HEK293 (cell line): ENCODE data around the gene TCOF1.

Experiments used
- CTCF ChIA-PET: fragments of 350-600 bp; formaldehyde crosslinking; extraction: SDS; loops from one replicate; lab custom pipeline; 2021; ENCODE audit warnings: antibody characterized with exemption; lab: Yijun Ruan, JAX
- POLR2A ChIA-PET: fragments of 300-600 bp; formaldehyde crosslinking; extraction: SDS; loops from one replicate; lab custom pipeline; 2020; ENCODE audit warnings: antibody characterized with exemption, inconsistent platforms; lab: Yijun Ruan, JAX
- H3K27ac ChIP-seq: fragments of 200-500 bp; sonication (Bioruptor generic); 2 replicates; pipeline ENCODE4 v1.5.1; 2014; ENCODE audit warnings: low read depth, low read length, control low read depth, inconsistent platforms; ENCODE audit errors: extremely low read depth
- H3K36me3 ChIP-seq, 2 experiments: fragments of 200-500 bp in 1 of 2; sonication (Bioruptor generic) in 1 of 2; 1 replicate in 1 of 2; 2 replicates in 1 of 2; pipeline ENCODE4 v1.5.1; 2014 to 2017; ENCODE audit warnings: inconsistent platforms in 2 of 2, low read length in 2 of 2; ENCODE audit not compliant: control insufficient read depth in 2 of 2, insufficient read depth in 1 of 2
- H3K4me1 ChIP-seq: fragments of 200-500 bp; sonication (Bioruptor generic); 2 replicates; pipeline ENCODE4 v1.5.1; 2014; ENCODE audit warnings: mild to moderate bottlenecking, low read length, inconsistent platforms; ENCODE audit not compliant: control insufficient read depth, insufficient read depth
- H3K4me3 ChIP-seq: 2 replicates; pipeline ENCODE4 v1.5.1; 2011; ENCODE audit warnings: low read depth, mild to moderate bottlenecking, control low read depth, low read length, moderate library complexity
- H3K9me3 ChIP-seq: fragments of 200-500 bp; sonication (Bioruptor generic); 2 replicates; pipeline ENCODE4 v1.5.1; 2014; ENCODE audit warnings: low read depth, low read length, inconsistent platforms; ENCODE audit not compliant: control insufficient read depth, insufficient read depth
- GLIS1 ChIP-seq: fragments of 450-650 bp; formaldehyde crosslinking; IDR thresholded peaks from 2 replicates; pipeline ENCODE4 v1.5.1; 2016; ENCODE audit warnings: missing biosample characterization, missing genetic modification characterization
- MZF1 ChIP-seq: fragments of 450-650 bp; formaldehyde crosslinking; IDR thresholded peaks from 2 replicates; pipeline ENCODE4 v1.5.1; 2017; ENCODE audit warnings: missing biosample characterization, missing genetic modification characterization, borderline replicate concordance
- ZBTB17 ChIP-seq: fragments of 450-650 bp; formaldehyde crosslinking; IDR thresholded peaks from 2 replicates; pipeline ENCODE4 v1.5.1; 2016; ENCODE audit warnings: missing biosample characterization, missing genetic modification characterization
- ZBTB21 ChIP-seq: fragments of 450-650 bp; formaldehyde crosslinking; IDR thresholded peaks from 2 replicates; pipeline ENCODE4 v1.5.1; 2017; ENCODE audit warnings: missing biosample characterization, missing genetic modification characterization
- ZBTB48 ChIP-seq: fragments of 450-650 bp; formaldehyde crosslinking; IDR thresholded peaks from 2 replicates; pipeline ENCODE4 v1.5.1; 2016; ENCODE audit warnings: missing biosample characterization, missing genetic modification characterization
- ZBTB8A ChIP-seq: fragments of 450-650 bp; formaldehyde crosslinking; IDR thresholded peaks from 2 replicates; pipeline ENCODE4 v1.5.1; 2016; ENCODE audit warnings: missing biosample characterization, missing genetic modification characterization
- ZFHX2 ChIP-seq: fragments of 450-650 bp; formaldehyde crosslinking; conservative IDR thresholded peaks from 2 replicates; pipeline ENCODE4 v1.5.1; 2016; ENCODE audit warnings: missing biosample characterization, missing genetic modification characterization
- ZNF16 ChIP-seq: fragments of 450-650 bp; formaldehyde crosslinking; IDR thresholded peaks from 2 replicates; pipeline ENCODE4 v1.5.1; 2016; ENCODE audit warnings: low read depth, missing biosample characterization, missing genetic modification characterization
- ZNF248 ChIP-seq: fragments of 450-650 bp; formaldehyde crosslinking; IDR thresholded peaks from 2 replicates; pipeline ENCODE4 v1.5.1; 2017; ENCODE audit warnings: missing biosample characterization, missing genetic modification characterization
- ZNF366 ChIP-seq: fragments of 450-650 bp; formaldehyde crosslinking; conservative IDR thresholded peaks from 2 replicates; pipeline ENCODE4 v1.5.1; 2016; ENCODE audit warnings: missing biosample characterization, missing genetic modification characterization
- ZNF391 ChIP-seq: fragments of 450-650 bp; formaldehyde crosslinking; IDR thresholded peaks from 2 replicates; pipeline ENCODE4 v1.5.1; 2016; ENCODE audit warnings: low read depth, missing biosample characterization, missing genetic modification characterization, borderline replicate concordance
- ZNF404 ChIP-seq: fragments of 450-650 bp; formaldehyde crosslinking; IDR thresholded peaks from 2 replicates; pipeline ENCODE4 v1.5.1; 2017; ENCODE audit warnings: missing biosample characterization, missing genetic modification characterization
- ZNF433 ChIP-seq: fragments of 450-650 bp; formaldehyde crosslinking; IDR thresholded peaks from 2 replicates; pipeline ENCODE4 v1.5.1; 2016; ENCODE audit warnings: missing biosample characterization, missing genetic modification characterization, low read depth
- ZNF48 ChIP-seq: fragments of 450-650 bp; formaldehyde crosslinking; IDR thresholded peaks from 2 replicates; pipeline ENCODE4 v1.5.1; 2016; ENCODE audit warnings: missing biosample characterization, missing genetic modification characterization
- ZNF514 ChIP-seq: fragments of 450-650 bp; formaldehyde crosslinking; IDR thresholded peaks from 2 replicates; pipeline ENCODE4 v1.5.1; 2016; ENCODE audit warnings: missing biosample characterization, missing genetic modification characterization
- ZNF548 ChIP-seq: fragments of 450-650 bp; formaldehyde crosslinking; IDR thresholded peaks from 2 replicates; pipeline ENCODE4 v1.5.1; 2016; ENCODE audit warnings: missing biosample characterization, missing genetic modification characterization
- ZNF664 ChIP-seq: fragments of 450-650 bp; formaldehyde crosslinking; IDR thresholded peaks from 2 replicates; pipeline ENCODE4 v1.5.1; 2016; ENCODE audit warnings: missing biosample characterization, missing genetic modification characterization
- ZNF830 ChIP-seq: fragments of 450-650 bp; IDR thresholded peaks from 2 replicates; pipeline ENCODE4 v1.5.0; 2018; ENCODE audit warnings: missing biosample characterization, missing genetic modification characterization, low read depth, mild to moderate bottlenecking, moderate library complexity
- ZSCAN23 ChIP-seq: fragments of 450-650 bp; formaldehyde crosslinking; IDR thresholded peaks from 2 replicates; pipeline ENCODE4 v1.5.1; 2016; ENCODE audit warnings: missing biosample characterization, missing genetic modification characterization
- TF ChIP-seq, protein P1 (sequence below): fragments of 450-650 bp; formaldehyde crosslinking; IDR thresholded peaks from 2 replicates; pipeline ENCODE4 v1.5.1; 2016; ENCODE audit warnings: missing biosample characterization, missing genetic modification characterization, low read depth
- TF ChIP-seq, protein P2 (sequence below): fragments of 450-650 bp; formaldehyde crosslinking; conservative IDR thresholded peaks from 2 replicates; pipeline ENCODE4 v1.5.1; 2016; ENCODE audit warnings: low read depth, missing biosample characterization, missing genetic modification characterization
- TF ChIP-seq, protein P3 (sequence below): fragments of 450-650 bp; IDR thresholded peaks from 2 replicates; pipeline ENCODE4 v1.5.1; 2018; ENCODE audit warnings: missing biosample characterization, missing genetic modification characterization
- TF ChIP-seq, protein P4 (sequence below): fragments of 450-650 bp; formaldehyde crosslinking; IDR thresholded peaks from 2 replicates; pipeline ENCODE4 v1.5.1; 2016; ENCODE audit warnings: missing biosample characterization, missing genetic modification characterization
- TF ChIP-seq, protein P5 (sequence below): fragments of 450-650 bp; formaldehyde crosslinking; IDR thresholded peaks from 2 replicates; pipeline ENCODE4 v1.5.1; 2017; ENCODE audit warnings: missing biosample characterization, missing genetic modification characterization

TCOF1 gene

DNA sequence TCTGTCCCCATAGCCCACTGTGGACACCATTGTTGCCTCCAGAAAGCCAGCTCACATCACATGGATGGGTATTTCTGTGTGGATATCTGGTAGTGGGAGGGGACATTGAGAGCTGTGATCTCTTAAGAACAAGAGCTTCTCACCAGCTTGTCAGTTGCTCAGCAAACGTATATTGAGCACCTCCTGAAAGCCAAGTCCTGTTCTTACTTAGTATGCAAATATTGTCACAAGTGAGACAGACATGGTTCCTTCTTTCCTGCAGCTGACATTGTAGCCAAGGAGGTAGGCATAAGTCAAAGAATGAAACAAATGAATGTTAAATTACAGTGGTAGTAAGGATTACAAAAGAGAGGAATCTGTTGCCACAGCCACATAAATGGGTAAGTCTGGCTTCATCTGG, 3.8 kb downstream of the TCOF1 start:
- Histone ChIP-seq H3K36me3 (peaks cover 45 to 77% of the 10 kb centered on the region in 2 experiments), H3K4me1 (peaks cover 7% of the 10 kb centered on the region), H3K4me3 (no peak overlapping the region), H3K9me3 (no peaks in the 10 kb centered on the region), H3K27ac (no peak overlapping the region)
- ChIA-PET POLR2A (no interaction called here), CTCF (interaction anchor here (0.6 to 1.0 kb wide), 3 partner anchors 10 to 230 kb away, joined by 3 to 5 read pairs (median 4); no protein-coding TSS in a partner anchor)
- TF ChIP-seq, protein P1, sequence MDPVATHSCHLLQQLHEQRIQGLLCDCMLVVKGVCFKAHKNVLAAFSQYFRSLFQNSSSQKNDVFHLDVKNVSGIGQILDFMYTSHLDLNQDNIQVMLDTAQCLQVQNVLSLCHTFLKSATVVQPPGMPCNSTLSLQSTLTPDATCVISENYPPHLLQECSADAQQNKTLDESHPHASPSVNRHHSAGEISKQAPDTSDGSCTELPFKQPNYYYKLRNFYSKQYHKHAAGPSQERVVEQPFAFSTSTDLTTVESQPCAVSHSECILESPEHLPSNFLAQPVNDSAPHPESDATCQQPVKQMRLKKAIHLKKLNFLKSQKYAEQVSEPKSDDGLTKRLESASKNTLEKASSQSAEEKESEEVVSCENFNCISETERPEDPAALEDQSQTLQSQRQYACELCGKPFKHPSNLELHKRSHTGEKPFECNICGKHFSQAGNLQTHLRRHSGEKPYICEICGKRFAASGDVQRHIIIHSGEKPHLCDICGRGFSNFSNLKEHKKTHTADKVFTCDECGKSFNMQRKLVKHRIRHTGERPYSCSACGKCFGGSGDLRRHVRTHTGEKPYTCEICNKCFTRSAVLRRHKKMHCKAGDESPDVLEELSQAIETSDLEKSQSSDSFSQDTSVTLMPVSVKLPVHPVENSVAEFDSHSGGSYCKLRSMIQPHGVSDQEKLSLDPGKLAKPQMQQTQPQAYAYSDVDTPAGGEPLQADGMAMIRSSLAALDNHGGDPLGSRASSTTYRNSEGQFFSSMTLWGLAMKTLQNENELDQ (tag by site-specific recombination) = no peak
- TF ChIP-seq ZNF830 = no peak
- TF ChIP-seq ZNF391 (tag by site-specific recombination) = no peak
- no peak for TF ChIP-seq ZNF404
- TF ChIP-seq ZNF16 = no peak
- no peak for TF ChIP-seq ZNF48 (tag by site-specific recombination)
- TF ChIP-seq ZSCAN23 (tag by site-specific recombination) = no peak
- no peak for TF ChIP-seq ZNF664 (tag by site-specific recombination)
- no peak for TF ChIP-seq GLIS1 (tag by site-specific recombination)
- TF ChIP-seq ZNF366 (tag by site-specific recombination) = no peak
- no peak for TF ChIP-seq ZNF548
- TF ChIP-seq ZFHX2 (tag by site-specific recombination) = no peak
- TF ChIP-seq ZBTB48 (tag by site-specific recombination) = no peak
- no peak for TF ChIP-seq ZNF248 (tag by site-specific recombination)
- TF ChIP-seq, protein P2, sequence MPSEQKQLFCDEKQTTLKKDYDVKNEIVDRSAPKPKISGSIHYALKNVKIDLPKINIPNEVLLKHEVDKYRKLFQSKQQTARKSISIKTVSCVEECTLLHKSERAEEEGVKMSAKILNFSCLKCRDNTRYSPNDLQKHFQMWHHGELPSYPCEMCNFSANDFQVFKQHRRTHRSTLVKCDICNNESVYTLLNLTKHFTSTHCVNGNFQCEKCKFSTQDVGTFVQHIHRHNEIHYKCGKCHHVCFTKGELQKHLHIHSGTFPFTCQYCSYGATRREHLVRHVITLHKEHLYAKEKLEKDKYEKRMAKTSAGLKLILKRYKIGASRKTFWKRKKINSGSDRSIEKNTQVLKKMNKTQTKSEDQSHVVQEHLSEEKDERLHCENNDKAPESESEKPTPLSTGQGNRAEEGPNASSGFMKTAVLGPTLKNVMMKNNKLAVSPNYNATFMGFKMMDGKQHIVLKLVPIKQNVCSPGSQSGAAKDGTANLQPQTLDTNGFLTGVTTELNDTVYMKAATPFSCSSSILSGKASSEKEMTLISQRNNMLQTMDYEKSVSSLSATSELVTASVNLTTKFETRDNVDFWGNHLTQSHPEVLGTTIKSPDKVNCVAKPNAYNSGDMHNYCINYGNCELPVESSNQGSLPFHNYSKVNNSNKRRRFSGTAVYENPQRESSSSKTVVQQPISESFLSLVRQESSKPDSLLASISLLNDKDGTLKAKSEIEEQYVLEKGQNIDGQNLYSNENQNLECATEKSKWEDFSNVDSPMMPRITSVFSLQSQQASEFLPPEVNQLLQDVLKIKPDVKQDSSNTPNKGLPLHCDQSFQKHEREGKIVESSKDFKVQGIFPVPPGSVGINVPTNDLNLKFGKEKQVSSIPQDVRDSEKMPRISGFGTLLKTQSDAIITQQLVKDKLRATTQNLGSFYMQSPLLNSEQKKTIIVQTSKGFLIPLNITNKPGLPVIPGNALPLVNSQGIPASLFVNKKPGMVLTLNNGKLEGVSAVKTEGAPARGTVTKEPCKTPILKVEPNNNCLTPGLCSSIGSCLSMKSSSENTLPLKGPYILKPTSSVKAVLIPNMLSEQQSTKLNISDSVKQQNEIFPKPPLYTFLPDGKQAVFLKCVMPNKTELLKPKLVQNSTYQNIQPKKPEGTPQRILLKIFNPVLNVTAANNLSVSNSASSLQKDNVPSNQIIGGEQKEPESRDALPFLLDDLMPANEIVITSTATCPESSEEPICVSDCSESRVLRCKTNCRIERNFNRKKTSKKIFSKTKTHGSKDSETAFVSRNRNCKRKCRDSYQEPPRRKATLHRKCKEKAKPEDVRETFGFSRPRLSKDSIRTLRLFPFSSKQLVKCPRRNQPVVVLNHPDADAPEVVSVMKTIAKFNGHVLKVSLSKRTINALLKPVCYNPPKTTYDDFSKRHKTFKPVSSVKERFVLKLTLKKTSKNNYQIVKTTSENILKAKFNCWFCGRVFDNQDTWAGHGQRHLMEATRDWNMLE (tag by site-specific recombination) = no peak

DNA sequence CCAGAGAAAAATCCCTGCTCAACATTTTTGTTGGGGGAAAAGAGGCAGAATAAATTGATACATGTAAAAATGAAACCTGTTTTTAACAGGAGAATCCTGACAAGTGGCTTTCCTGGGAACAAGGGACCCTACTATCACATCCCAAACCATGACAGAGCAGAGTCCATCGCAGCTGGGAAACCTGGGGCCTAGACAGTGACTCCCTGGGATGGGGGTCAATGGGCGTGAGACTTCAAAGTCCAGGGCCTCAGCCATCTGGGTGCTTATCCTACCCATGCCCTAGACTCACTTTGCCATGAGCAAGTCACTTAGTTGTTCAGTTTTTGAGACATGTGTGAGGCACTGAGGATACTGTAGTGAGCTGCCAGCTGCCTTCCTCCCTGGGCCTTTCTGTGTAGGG, 5.7 kb downstream of the TCOF1 start:
- no peaks in the 10 kb centered on the region for H3K9me3 ChIP-seq
- peaks cover 56 to 90% of the 10 kb centered on the region in 2 experiments for H3K36me3 ChIP-seq
- H3K4me1 ChIP-seq = peaks cover 4% of the 10 kb centered on the region; the same call in 1 of the 2 replicates
- POLR2A ChIA-PET = no interaction called here
- H3K27ac ChIP-seq = no peak overlapping the region
- CTCF ChIA-PET = interaction anchor here (0.9 to 1.7 kb wide), 2 partner anchors 12 to 91 kb away, joined by 3 to 8 read pairs; no protein-coding TSS in a partner anchor
- H3K4me3 ChIP-seq = no peak overlapping the region
- TF ChIP-seq MZF1 (tag by site-specific recombination) = no peak
- TF ChIP-seq ZNF664 (tag by site-specific recombination) = no peak
- TF ChIP-seq, protein P3, sequence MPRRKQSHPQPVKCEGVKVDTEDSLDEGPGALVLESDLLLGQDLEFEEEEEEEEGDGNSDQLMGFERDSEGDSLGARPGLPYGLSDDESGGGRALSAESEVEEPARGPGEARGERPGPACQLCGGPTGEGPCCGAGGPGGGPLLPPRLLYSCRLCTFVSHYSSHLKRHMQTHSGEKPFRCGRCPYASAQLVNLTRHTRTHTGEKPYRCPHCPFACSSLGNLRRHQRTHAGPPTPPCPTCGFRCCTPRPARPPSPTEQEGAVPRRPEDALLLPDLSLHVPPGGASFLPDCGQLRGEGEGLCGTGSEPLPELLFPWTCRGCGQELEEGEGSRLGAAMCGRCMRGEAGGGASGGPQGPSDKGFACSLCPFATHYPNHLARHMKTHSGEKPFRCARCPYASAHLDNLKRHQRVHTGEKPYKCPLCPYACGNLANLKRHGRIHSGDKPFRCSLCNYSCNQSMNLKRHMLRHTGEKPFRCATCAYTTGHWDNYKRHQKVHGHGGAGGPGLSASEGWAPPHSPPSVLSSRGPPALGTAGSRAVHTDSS (tag by site-specific recombination) = no peak
- TF ChIP-seq ZBTB21 (tag by site-specific recombination) = no peak
- TF ChIP-seq, protein P4, sequence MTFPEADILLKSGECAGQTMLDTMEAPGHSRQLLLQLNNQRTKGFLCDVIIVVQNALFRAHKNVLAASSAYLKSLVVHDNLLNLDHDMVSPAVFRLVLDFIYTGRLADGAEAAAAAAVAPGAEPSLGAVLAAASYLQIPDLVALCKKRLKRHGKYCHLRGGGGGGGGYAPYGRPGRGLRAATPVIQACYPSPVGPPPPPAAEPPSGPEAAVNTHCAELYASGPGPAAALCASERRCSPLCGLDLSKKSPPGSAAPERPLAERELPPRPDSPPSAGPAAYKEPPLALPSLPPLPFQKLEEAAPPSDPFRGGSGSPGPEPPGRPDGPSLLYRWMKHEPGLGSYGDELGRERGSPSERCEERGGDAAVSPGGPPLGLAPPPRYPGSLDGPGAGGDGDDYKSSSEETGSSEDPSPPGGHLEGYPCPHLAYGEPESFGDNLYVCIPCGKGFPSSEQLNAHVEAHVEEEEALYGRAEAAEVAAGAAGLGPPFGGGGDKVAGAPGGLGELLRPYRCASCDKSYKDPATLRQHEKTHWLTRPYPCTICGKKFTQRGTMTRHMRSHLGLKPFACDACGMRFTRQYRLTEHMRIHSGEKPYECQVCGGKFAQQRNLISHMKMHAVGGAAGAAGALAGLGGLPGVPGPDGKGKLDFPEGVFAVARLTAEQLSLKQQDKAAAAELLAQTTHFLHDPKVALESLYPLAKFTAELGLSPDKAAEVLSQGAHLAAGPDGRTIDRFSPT (tag by site-specific recombination) = no peak
- no peak for TF ChIP-seq ZBTB8A (tag by site-specific recombination)
- TF ChIP-seq ZBTB17 (tag by site-specific recombination) = no peak
- TF ChIP-seq GLIS1 (tag by site-specific recombination) = no peak
- TF ChIP-seq ZNF514 (tag by site-specific recombination) = no peak
- no peak for TF ChIP-seq ZNF433 (tag by site-specific recombination)
- TF ChIP-seq, protein P5, sequence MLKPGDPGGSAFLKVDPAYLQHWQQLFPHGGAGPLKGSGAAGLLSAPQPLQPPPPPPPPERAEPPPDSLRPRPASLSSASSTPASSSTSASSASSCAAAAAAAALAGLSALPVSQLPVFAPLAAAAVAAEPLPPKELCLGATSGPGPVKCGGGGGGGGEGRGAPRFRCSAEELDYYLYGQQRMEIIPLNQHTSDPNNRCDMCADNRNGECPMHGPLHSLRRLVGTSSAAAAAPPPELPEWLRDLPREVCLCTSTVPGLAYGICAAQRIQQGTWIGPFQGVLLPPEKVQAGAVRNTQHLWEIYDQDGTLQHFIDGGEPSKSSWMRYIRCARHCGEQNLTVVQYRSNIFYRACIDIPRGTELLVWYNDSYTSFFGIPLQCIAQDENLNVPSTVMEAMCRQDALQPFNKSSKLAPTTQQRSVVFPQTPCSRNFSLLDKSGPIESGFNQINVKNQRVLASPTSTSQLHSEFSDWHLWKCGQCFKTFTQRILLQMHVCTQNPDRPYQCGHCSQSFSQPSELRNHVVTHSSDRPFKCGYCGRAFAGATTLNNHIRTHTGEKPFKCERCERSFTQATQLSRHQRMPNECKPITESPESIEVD = no peak
